Kidney (tissue), 14 donors: Measurements from ENCODE around the gene C1QL2. TPM values are rescaled to one million over a fixed set of nuclear protein-coding genes. Genes with fewer than 3 reads are reported as not detected.

Source experiments
- DNase-seq, 5 donors: peaks; one replicate each; pipeline ENCODE4 v3.0.0-alpha.2; 2013 to 2020
- FAIRE-seq: peaks from 2 replicates; lab custom pipeline; 2012; peaks lifted over from hg19 to GRCh38; lab: Jason Lieb, UNC
- H3K27ac ChIP-seq, 2 donors: one replicate each; pipeline ENCODE4 v1.7.0; 2013; ENCODE audit warnings: low read depth in 2 of 2, low read length in 2 of 2, inconsistent platforms in 1 of 2
- H3K27me3 ChIP-seq: one replicate; pipeline ENCODE4 v1.7.1; 2013; ENCODE audit warnings: low read length, inconsistent platforms; ENCODE audit not compliant: control insufficient read depth, insufficient read depth
- H3K36me3 ChIP-seq, 3 donors: one replicate each; pipeline versions ENCODE4 v1.7.0 to v1.7.1; 2013; ENCODE audit warnings: low read length in 3 of 3, control low read depth in 1 of 3, inconsistent platforms in 1 of 3; ENCODE audit not compliant: insufficient read depth in 3 of 3, control insufficient read depth in 2 of 3
- H3K4me1 ChIP-seq, 3 donors: one replicate each; pipeline versions ENCODE4 v1.7.0 to v1.7.1; 2013; ENCODE audit warnings: low read length in 3 of 3, inconsistent platforms in 1 of 3, low read depth in 1 of 3; ENCODE audit not compliant: control insufficient read depth in 2 of 3, insufficient read depth in 2 of 3
- H3K4me3 ChIP-seq, 3 donors: one replicate each; pipeline versions ENCODE4 v1.7.0 to v1.8.1; 2013; ENCODE audit warnings: low read length in 3 of 3, control low read depth in 1 of 3, inconsistent platforms in 1 of 3
- H3K9ac ChIP-seq, 3 donors: one replicate each; pipeline versions ENCODE4 v1.7.0 to v1.7.1; 2013; ENCODE audit warnings: low read length in 3 of 3, control low read depth in 1 of 3, inconsistent platforms in 1 of 3
- H3K9me3 ChIP-seq, 3 donors: one replicate each; pipeline versions ENCODE4 v1.7.0 to v1.7.1; 2013; ENCODE audit warnings: low read length in 3 of 3, control low read depth in 1 of 3, inconsistent platforms in 1 of 3; ENCODE audit not compliant: control insufficient read depth in 2 of 3, insufficient read depth in 1 of 3
- intact Hi-C: fragments of 100-400 bp; cut with DNase I; formaldehyde crosslinking; loops from one replicate; pipeline ENCODE4 v1.11.1; 2022
- polyA plus RNA-seq: library from polyadenylated mRNA; stranded (reverse); fragments of 350-450 nt; fragmentation: Illumina TruSeq; extraction: RNeasy Lipid Tissue Mini Kit (QIAGEN cat#74804); gene quantifications from one replicate; pipeline ENCODE4 v1.2.3, GENCODE V29; 2014; ENCODE audit warnings: low read depth, low replicate concordance; ENCODE audit not compliant: insufficient read depth
- total RNA-seq: library from RNA; stranded (reverse); fragmentation: NEBNext Ultra II Directional; extraction: Animal tissue kit (Norgen Biotek cat#: 25700); gene quantifications from one replicate; pipeline ENCODE4 v1.2.1, GENCODE V29; 2021
- TF ChIP-seq, protein P1 (sequence below): IDR thresholded peaks from 3 replicates; pipeline ENCODE4 v1.5.1; 2012; ENCODE audit warnings: mild to moderate bottlenecking, moderate library complexity, borderline replicate concordance; ENCODE audit not compliant: insufficient read depth; ENCODE audit errors: extremely low read depth
- donor health status: control.
- donor health status: control.
- donor health status: control.
- donor health status: control.
- donor health status: control.
- donor health status: DM: yes; HTN: yes; CAD: no.
- donor health status: Normal renal cell carcinoma (clear cell type).

C1QL2 gene
- total and polyA plus RNA-seq, 2 donors from 2014 or later: not detected

GRCh38 chr2:119117891-119118882 lies 40.4 kb downstream of the C1QL2 start:
- FAIRE-seq: no peak
- TF ChIP-seq, protein P1, sequence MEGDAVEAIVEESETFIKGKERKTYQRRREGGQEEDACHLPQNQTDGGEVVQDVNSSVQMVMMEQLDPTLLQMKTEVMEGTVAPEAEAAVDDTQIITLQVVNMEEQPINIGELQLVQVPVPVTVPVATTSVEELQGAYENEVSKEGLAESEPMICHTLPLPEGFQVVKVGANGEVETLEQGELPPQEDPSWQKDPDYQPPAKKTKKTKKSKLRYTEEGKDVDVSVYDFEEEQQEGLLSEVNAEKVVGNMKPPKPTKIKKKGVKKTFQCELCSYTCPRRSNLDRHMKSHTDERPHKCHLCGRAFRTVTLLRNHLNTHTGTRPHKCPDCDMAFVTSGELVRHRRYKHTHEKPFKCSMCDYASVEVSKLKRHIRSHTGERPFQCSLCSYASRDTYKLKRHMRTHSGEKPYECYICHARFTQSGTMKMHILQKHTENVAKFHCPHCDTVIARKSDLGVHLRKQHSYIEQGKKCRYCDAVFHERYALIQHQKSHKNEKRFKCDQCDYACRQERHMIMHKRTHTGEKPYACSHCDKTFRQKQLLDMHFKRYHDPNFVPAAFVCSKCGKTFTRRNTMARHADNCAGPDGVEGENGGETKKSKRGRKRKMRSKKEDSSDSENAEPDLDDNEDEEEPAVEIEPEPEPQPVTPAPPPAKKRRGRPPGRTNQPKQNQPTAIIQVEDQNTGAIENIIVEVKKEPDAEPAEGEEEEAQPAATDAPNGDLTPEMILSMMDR: no peak
- Histone ChIP-seq H3K4me1 (no peaks in the 10 kb centered on the region), H3K4me3 (no peak overlapping the region), H3K9me3 (no peaks in the 10 kb centered on the region), H3K27me3 (no peaks in the 10 kb centered on the region), H3K27ac (no peak overlapping the region), H3K9ac (no peak overlapping the region), H3K36me3 (no peaks in the 10 kb centered on the region)
- intact Hi-C loops: no loop called here
- DNase-seq: no peak

DNA sequence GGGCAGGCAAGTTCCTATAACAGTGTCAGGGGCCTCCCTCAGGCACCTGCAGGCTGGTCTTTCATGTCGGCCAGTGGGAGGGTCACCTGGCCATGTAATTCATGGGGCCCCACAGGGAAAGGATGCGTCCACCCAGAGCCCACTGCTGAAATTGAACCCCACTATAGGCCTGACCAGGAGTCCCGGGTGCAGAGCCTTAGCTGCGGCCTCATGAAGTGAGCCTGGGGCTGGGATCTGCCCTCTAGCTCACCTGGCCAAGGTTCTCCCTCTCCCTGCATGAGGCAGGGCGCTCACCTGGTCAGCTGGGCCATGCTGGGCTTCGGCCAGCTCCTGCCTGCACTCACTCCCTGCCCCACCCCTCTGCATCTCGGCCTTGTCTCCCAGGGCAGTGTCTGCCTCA lies 41.1 kb downstream of the C1QL2 start:
- FAIRE-seq (no peak), DNase-seq (no peak)
- no peak overlapping the region for H3K27ac ChIP-seq
- H3K9me3 ChIP-seq: no peaks in the 10 kb centered on the region
- TF ChIP-seq, protein P1: no peak
- intact Hi-C loops: no loop called here
- H3K9ac ChIP-seq: no peak overlapping the region
- no peak overlapping the region for H3K4me3 ChIP-seq
- no peaks in the 10 kb centered on the region for H3K4me1 ChIP-seq
- H3K27me3 ChIP-seq: no peaks in the 10 kb centered on the region
- no peaks in the 10 kb centered on the region for H3K36me3 ChIP-seq

GRCh38 chr2:119116411-119117295 lies 41.9 kb downstream of the C1QL2 start:
- H3K27ac ChIP-seq: no peak overlapping the region
- DNase-seq (no peak), FAIRE-seq (no peak)
- no peaks in the 10 kb centered on the region for H3K36me3 ChIP-seq
- TF ChIP-seq, protein P1: no peak
- H3K27me3 ChIP-seq: no peaks in the 10 kb centered on the region
- H3K9ac ChIP-seq: no peak overlapping the region
- no peaks in the 10 kb centered on the region for H3K4me1 ChIP-seq
- intact Hi-C loops: no loop called here
- H3K4me3 ChIP-seq: no peak overlapping the region
- no peaks in the 10 kb centered on the region for H3K9me3 ChIP-seq
